SU-DHL-6 (cell line): Measurements from ENCODE around the gene LTBP1.
A peak's percentile ranks its signal among the peaks of the same experiment; 100 is the strongest.
"Not testable (repeated sequence)": the region's sequence is repeated elsewhere in the genome, so short reads cannot be mapped to it uniquely, and the experiment has no call there.

Experiments
- H2AFZ ChIP-seq: fragments of 200-600 bp; sonication (generic); 2 replicates; pipeline ENCODE4 v1.6.1; 2014; ENCODE audit warnings: low read depth, mild to moderate bottlenecking, moderate library complexity, mixed read lengths, antibody characterized with exemption, low read length; ENCODE audit not compliant: severe bottlenecking
- H3F3A ChIP-seq: fragments of 200-600 bp; shearing (Covaris generic); 2 replicates; pipeline ENCODE4 v1.6.0; 2016; ENCODE audit warnings: antibody characterized with exemption, mild to moderate bottlenecking; ENCODE audit not compliant: insufficient read depth
- H3K27ac ChIP-seq: fragments of 200-600 bp; sonication (generic); 2 replicates; pipeline ENCODE4 v1.5.1; 2016; ENCODE audit warnings: low read depth, mild to moderate bottlenecking, low read length, moderate library complexity, mixed read lengths
- H3K27me3 ChIP-seq: fragments of 200-600 bp; sonication (generic), shearing (Covaris generic); 2 replicates; pipeline ENCODE4 v1.6.0; 2014; ENCODE audit warnings: mild to moderate bottlenecking, low read length
- H3K36me3 ChIP-seq: fragments of 200-600 bp; sonication (generic); 2 replicates; pipeline ENCODE4 v1.6.1; 2014; ENCODE audit warnings: mild to moderate bottlenecking, low read length, mixed read lengths
- H3K4me2 ChIP-seq: fragments of 300-600, 200-600 bp; shearing (Covaris generic), sonication (generic); 2 replicates; pipeline ENCODE4 v1.6.0; 2014; ENCODE audit warnings: low read length, low read depth, mild to moderate bottlenecking; ENCODE audit not compliant: poor library complexity, severe bottlenecking
- H3K4me3 ChIP-seq: fragments of 200-600 bp; sonication (generic); 2 replicates; pipeline ENCODE4 v1.5.1; 2014; ENCODE audit warnings: antibody characterized with exemption, low read length, mild to moderate bottlenecking, mixed read lengths; ENCODE audit not compliant: insufficient read depth, poor library complexity, severe bottlenecking
- H3K79me2 ChIP-seq: fragments of 200-600 bp; sonication (generic); 2 replicates; pipeline ENCODE4 v1.6.1; 2014; ENCODE audit warnings: mild to moderate bottlenecking, low read length, moderate library complexity; ENCODE audit not compliant: insufficient read depth
- H3K9ac ChIP-seq: fragments of 200-600 bp; sonication (generic); 2 replicates; pipeline ENCODE4 v1.7.0; 2014; ENCODE audit warnings: mild to moderate bottlenecking, low read length
- H3K9me2 ChIP-seq: fragments of 200-600 bp; sonication (generic); replicated peaks from 2 replicates; pipeline ENCODE4 v1.6.1; 2014; ENCODE audit warnings: low read length; ENCODE audit not compliant: insufficient read depth
- H3K9me3 ChIP-seq: fragments of 200-600 bp; sonication (generic); 2 replicates; pipeline ENCODE4 v1.6.1; 2014; ENCODE audit warnings: low read length, mixed read lengths; ENCODE audit not compliant: insufficient read depth
- H4K20me1 ChIP-seq: fragments of 200-600 bp; sonication (generic); 2 replicates; pipeline ENCODE4 v1.6.1; 2014; ENCODE audit warnings: low read depth, mild to moderate bottlenecking, antibody characterized with exemption, low read length, moderate library complexity, mixed read lengths
- CTCF ChIP-seq: fragments of 200-600 bp; sonication (generic); IDR thresholded peaks from one replicate; pipeline ENCODE4 v1.5.1; 2017; ENCODE audit warnings: antibody characterized with exemption, mild to moderate bottlenecking, low read length, moderate library complexity; ENCODE audit not compliant: insufficient read depth, poor library complexity, severe bottlenecking
- EZH2phosphoT487 ChIP-seq: fragments of 200-600 bp; sonication (generic), shearing (Covaris generic); conservative IDR thresholded peaks from 2 replicates; pipeline ENCODE4 v1.6.1; 2018; ENCODE audit warnings: mild to moderate bottlenecking, antibody characterized with exemption, low read length, moderate library complexity, mixed read lengths

The LTBP1 gene

GRCh38 chr2:33051586-33052360 lies 105.0 kb downstream of the LTBP1 start:
- no peaks in the 10 kb centered on the region for H3K9me2 ChIP-seq
- peaks cover 62% of the 10 kb centered on the region for H3K79me2 ChIP-seq
- H3K4me2 ChIP-seq: no peak overlapping the region
- peaks cover 3% of the 10 kb centered on the region; the same call in 1 of the 2 replicates for H3F3A ChIP-seq
- no peak overlapping the region for H3K4me3 ChIP-seq
- no peak for TF ChIP-seq CTCF
- TF ChIP-seq EZH2phosphoT487: no peak
- no peaks in the 10 kb centered on the region for H3K27me3 ChIP-seq
- H3K36me3 ChIP-seq: peaks cover 5% of the 10 kb centered on the region; the same call in 1 of the 2 replicates
- no peaks in the 10 kb centered on the region for H4K20me1 ChIP-seq
- peak overlapping the region; percentile 50 for H3K27ac ChIP-seq
- H3K9ac ChIP-seq: no peak overlapping the region
- no peak overlapping the region for H2AFZ ChIP-seq
- H3K9me3 ChIP-seq: no peaks in the 10 kb centered on the region

GRCh38 chr2:33052361-33052735 lies 105.6 kb downstream of the LTBP1 start:
- Histone ChIP-seq H3K4me2 (no peak overlapping the region), H3K27ac (peak overlapping the region; percentile 50; the same call in 1 of the 2 replicates), H3F3A (peaks cover 3% of the 10 kb centered on the region; the same call in 1 of the 2 replicates), H3K9ac (no peak overlapping the region), H3K4me3 (no peak overlapping the region), H3K27me3 (no peaks in the 10 kb centered on the region), H2AFZ (no peak overlapping the region), H3K9me3 (no peaks in the 10 kb centered on the region), H4K20me1 (no peaks in the 10 kb centered on the region), H3K79me2 (peaks cover 60% of the 10 kb centered on the region), H3K9me2 (no peaks in the 10 kb centered on the region), H3K36me3 (peaks cover 5% of the 10 kb centered on the region; the same call in 1 of the 2 replicates)
- TF ChIP-seq EZH2phosphoT487 (no peak), CTCF (no peak)

- not testable (repeated sequence) for H4K20me1 ChIP-seq, H3K36me3 ChIP-seq, H3K9ac ChIP-seq
Measured at GRCh38 chr2:33052795-33053194, 106.0 kb downstream of the LTBP1 start.

GRCh38 chr2:33056170-33056569 lies 109.4 kb downstream of the LTBP1 start:
- peaks cover 39% of the 10 kb centered on the region for H3F3A ChIP-seq
- H3K9ac ChIP-seq: no peak overlapping the region
- H3K9me2 ChIP-seq: no peaks in the 10 kb centered on the region
- no peak for TF ChIP-seq CTCF
- no peaks in the 10 kb centered on the region for H3K9me3 ChIP-seq
- peaks cover 42% of the 10 kb centered on the region for H3K79me2 ChIP-seq
- no peak overlapping the region for H3K4me2 ChIP-seq
- no peak overlapping the region for H2AFZ ChIP-seq
- no peaks in the 10 kb centered on the region for H3K27me3 ChIP-seq
- H3K36me3 ChIP-seq: no peaks in the 10 kb centered on the region
- no peak overlapping the region for H3K27ac ChIP-seq
- H3K4me3 ChIP-seq: no peak overlapping the region
- no peaks in the 10 kb centered on the region for H4K20me1 ChIP-seq

More at GRCh38 chr2:33052795-33053194, 106.0 kb downstream of the LTBP1 start:
- not testable (repeated sequence) for H3K9me3 ChIP-seq, H3K4me3 ChIP-seq, H3K27me3 ChIP-seq, H3K4me2 ChIP-seq, H3K27ac ChIP-seq, H2AFZ ChIP-seq, H3F3A ChIP-seq, H3K9me2 ChIP-seq
- H3K79me2 ChIP-seq: peaks cover 56% of the 10 kb centered on the region

GRCh38 chr2:33057307-33058028 lies 110.7 kb downstream of the LTBP1 start:
- peaks cover 49% of the 10 kb centered on the region for H3F3A ChIP-seq
- not testable (repeated sequence) for H3K9me2 ChIP-seq, H2AFZ ChIP-seq, H3K9me3 ChIP-seq, H3K36me3 ChIP-seq, H4K20me1 ChIP-seq, H3K27me3 ChIP-seq, H3K4me3 ChIP-seq
- 0 out of 2 replicates have a peak overlapping the region, but pooled peaks have one; percentile 53 for H3K9ac ChIP-seq
- peak overlapping the region; percentile 98 for H3K27ac ChIP-seq
- peaks cover 42% of the 10 kb centered on the region for H3K79me2 ChIP-seq
- H3K4me2 ChIP-seq: peak overlapping the region; percentile 81
